DOHH2 (cell line): ENCODE measurements around the gene MYO1D.

ENCODE experiments used
- EZH2phosphoT487 ChIP-seq: fragments of 200-600 bp; sonication (generic); IDR thresholded peaks from 2 replicates; pipeline ENCODE4 v1.6.1; 2017; ENCODE audit warnings: borderline replicate concordance, mild to moderate bottlenecking, antibody characterized with exemption, low read length, moderate library complexity, mixed read lengths
- TF ChIP-seq, protein P1 (sequence below): fragments of 200-600 bp; sonication (generic); IDR thresholded peaks from one replicate; pipeline ENCODE4 v1.5.1; 2014; ENCODE audit warnings: antibody characterized with exemption, mild to moderate bottlenecking, low read depth, low read length; ENCODE audit not compliant: poor library complexity, severe bottlenecking

- TF ChIP-seq, protein P1, sequence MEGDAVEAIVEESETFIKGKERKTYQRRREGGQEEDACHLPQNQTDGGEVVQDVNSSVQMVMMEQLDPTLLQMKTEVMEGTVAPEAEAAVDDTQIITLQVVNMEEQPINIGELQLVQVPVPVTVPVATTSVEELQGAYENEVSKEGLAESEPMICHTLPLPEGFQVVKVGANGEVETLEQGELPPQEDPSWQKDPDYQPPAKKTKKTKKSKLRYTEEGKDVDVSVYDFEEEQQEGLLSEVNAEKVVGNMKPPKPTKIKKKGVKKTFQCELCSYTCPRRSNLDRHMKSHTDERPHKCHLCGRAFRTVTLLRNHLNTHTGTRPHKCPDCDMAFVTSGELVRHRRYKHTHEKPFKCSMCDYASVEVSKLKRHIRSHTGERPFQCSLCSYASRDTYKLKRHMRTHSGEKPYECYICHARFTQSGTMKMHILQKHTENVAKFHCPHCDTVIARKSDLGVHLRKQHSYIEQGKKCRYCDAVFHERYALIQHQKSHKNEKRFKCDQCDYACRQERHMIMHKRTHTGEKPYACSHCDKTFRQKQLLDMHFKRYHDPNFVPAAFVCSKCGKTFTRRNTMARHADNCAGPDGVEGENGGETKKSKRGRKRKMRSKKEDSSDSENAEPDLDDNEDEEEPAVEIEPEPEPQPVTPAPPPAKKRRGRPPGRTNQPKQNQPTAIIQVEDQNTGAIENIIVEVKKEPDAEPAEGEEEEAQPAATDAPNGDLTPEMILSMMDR, result no peak
- no peak for TF ChIP-seq EZH2phosphoT487
Measured at GRCh38 chr17:32916134-32916533, 39.2 kb upstream of the MYO1D start.
